Erythroblast (primary cell): ENCODE results near the gene DQX1.

Source experiments
- GATA1 ChIP-seq: IDR thresholded peaks from 2 replicates; pipeline ENCODE4 v1.6.1; 2011; ENCODE audit warnings: low read depth, mild to moderate bottlenecking, control low read depth, low read length, moderate library complexity
- POLR2A ChIP-seq: IDR thresholded peaks from 2 replicates; pipeline ENCODE4 v1.6.1; 2011; ENCODE audit warnings: mild to moderate bottlenecking, low read length

DNA sequence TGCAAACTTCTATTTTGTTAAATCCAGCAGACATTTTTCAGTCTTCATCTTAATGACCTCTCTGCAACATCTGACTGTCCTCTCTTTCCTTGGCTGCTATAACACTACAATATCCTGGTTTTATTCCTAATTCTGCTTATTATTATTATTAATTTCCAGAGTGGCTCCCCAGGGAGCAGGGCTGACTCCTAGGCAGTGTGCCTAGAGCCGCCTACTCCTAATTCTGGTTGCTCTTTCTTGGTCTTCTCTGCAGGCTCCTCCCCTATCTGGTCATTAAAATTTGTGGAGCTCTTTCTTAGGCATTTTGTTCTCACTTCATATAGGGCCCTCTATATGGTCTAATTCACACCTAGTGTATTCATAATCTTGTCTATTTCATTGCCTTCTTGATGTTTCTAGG, 16.9 kb upstream of the DQX1 start:
- TF ChIP-seq POLR2A: no peak
- TF ChIP-seq GATA1: no peak
